AG08395 (cell line): ENCODE measurements around the gene EXOC4.
A peak's percentile ranks its signal among the peaks of the same experiment; 100 is the strongest.
"Not testable (repeated sequence)": the region's sequence is repeated elsewhere in the genome, so short reads cannot be mapped to it uniquely, and the experiment has no call there.

Source experiments
- DNase-seq: peaks from one replicate; pipeline ENCODE4 v3.0.0; 2012; ENCODE audit warnings: mixed read lengths, low spot score

The EXOC4 gene

DNA sequence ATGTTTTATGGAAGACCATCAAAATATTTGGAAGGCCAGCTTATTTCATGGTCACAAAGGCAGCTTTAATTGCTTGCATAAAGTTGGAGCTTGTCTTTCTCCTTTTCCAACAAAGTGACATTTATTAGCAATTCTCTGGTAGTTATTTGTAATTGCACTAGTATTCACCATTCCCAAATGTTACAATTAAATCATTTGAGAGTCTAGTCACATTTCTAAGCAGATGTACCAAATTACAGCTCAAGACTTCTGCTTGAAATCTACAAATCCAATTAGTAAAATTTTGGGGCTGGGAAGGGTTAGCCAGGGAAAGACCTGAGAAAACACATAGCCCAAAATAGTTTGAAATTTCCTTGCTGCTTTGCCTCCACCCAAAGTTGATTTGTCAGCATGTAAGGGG lies 498.2 kb downstream of the EXOC4 start:
- no peak for DNase-seq

DNA sequence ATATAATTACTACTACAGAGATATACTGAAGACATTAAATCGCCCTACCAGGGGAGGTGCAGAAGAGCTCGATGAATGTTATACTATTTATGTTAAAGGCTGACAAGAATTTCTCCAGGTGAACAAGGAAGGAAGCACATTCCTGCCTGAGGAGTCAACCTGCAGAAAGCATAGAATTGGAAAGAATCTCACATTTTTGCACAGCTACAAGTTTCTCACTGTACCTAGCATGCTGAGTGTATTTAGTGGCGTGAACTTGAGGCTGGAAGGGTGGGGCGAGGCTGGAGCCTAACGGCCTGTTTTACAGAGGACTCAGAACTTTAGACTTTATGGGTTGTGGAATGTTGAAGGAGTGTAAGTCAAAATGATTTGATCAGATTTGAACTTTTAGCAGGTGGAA lies 500.6 kb downstream of the EXOC4 start:
- DNase-seq: no peak

DNA sequence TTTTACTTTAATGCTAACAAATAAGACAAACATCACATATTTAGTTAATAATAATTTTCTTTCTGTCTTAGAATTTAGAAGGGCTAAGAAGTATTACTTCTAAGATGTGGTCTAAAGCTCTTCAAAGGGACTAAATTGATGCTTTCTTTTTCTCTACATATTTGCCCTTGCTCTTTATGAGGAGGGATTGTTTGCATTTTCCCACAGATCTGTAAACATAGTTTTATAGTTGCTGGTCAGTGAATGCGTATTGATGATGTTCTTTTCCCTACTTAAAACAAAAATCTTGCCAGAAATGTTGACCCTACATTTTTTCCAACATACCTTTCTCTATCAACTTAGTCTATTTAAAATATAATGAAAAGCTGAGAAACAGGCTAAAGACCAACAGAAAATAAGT lies 501.8 kb downstream of the EXOC4 start:
- no peak for DNase-seq

DNA sequence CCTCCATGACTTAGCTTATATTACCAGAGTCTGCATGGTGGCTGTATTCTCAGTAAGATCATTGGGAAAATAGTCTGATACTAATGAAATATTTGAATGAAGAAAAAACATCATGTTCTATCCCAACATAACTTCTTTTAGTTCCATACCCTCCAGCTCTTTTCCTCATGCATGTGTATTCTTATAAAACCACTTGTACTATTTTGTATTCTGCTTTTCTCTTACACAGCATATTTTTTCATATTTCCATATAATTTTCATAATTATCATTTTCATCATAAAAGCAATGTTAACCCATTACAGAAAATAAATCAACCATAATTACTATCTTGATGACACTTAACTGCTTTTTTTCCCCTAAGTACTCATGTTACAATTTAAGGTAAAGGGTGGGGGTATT lies 503.0 kb downstream of the EXOC4 start:
- no peak for DNase-seq

DNA sequence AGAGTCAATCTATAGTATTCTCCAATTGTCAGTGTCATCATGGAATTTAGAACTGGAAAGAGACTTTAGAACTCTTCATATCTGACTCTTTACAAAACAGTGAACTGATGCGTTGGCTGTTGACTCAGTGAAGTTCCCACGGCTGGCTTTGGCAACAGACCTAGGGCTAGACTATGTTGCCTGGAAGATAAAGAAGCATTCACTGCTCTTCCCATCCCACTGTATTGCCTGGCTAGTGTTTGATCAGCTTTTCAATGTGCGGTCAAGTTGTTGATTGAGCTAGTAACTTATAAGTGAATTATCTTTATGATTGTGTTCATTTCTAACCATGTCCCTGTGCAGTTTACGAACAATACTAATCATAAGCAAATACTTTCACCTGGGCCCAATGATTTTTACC lies 508.6 kb downstream of the EXOC4 start:
- no peak for DNase-seq

DNA sequence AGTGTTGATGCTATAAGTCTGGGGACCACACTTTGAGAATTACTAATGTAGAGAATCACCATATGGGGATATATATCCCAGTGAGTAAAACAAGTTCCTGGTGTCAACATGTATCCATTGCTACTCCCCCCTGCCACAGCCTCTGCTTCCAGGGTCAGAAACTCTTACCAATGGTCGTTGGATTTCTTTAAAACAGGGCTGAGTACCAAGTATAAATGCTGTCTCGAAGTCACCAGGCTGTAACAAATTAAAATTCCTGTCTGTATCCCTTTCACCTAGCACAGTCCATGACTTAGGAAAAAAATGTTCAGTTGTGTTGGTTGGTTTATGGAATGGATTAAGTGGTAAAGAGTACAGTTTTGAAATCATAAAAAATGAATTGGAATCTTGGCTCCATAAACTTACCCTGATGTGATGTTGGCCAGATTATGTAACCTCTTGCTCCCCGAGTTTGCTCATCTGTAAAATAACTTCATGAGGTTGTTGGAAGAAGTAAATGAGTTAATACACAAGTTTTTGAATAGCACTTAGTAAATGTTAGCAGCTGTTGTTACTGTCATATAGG lies 510.3 kb downstream of the EXOC4 start:
- DNase-seq: peak; percentile 11

DNA sequence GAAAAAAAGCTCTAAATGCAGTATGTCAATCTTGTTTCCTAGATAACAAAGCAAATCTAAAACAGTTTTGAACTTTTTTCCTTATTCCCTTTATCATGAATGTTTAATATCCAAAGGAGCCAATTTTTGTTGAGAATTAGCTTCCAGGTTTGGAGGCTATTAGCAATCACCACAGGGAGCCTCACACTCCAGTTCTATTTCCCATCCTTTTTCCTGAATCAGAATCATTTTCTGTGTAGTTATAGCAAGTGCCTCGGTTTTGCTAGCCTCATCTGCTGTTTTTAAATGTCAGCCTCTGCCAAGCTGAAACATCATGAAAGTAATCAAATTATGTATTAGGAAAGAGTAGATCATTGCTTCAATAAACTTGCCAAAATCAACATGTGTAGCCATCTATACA lies 516.8 kb downstream of the EXOC4 start:
- no peak for DNase-seq

DNA sequence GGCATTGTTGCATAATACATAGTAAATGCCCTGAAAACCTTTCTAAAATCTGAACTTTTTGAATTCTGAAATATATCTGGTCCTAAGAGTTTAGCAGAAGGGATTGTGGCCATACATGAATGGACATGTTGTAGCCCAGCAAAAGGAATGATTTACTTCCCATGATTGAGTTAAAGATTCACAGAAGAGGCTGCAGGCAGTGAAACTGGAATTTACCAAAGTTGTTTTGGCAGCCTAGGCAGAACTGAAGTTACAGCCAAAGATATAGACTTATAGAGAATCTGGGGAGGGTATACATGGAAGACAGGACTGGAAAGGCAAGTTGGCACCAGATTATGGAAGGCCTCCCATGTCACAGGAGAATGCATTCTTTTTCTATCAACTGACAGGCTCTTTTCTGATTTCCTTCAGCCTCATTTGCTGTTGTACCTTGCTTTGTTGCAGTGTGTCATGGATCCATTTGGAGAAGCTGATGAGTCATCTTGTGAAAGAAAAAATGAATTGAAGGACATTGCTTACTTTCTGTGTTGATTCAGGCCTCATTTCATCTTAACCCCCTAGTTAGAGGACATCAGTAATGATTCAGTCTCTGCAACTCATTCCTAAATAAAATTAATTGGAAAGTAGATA lies 518.1 kb downstream of the EXOC4 start:
- peak; percentile 11 for DNase-seq

DNA sequence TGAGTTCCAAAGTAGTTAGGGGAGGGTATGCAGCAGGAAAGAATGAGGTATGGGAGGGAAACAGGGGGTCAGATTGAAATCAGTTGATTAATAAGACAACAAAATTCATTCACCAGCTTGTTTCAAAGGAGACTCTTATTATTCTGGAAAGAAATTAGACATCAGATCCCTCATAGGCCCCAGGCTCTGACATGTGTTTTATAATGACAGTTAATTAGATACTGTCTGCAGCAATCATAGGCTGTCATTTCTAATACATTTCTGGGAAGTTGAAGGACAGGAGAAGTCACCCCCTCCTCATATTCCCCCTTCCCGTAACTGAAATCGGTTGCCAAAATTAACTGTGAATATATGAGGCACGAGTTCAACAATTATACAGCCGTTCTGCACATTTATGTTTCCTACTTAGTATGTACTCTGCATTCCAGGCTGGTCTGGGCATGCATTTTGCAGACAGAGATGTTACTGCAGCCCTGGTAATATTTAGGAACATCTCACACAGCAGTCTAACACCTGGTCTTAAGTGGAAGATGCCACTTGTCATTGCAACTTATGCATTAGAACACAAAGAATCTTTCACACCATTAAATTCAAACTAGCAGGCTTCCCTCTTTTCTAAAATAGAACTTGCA lies 519.0 kb downstream of the EXOC4 start:
- DNase-seq: no peak

DNA sequence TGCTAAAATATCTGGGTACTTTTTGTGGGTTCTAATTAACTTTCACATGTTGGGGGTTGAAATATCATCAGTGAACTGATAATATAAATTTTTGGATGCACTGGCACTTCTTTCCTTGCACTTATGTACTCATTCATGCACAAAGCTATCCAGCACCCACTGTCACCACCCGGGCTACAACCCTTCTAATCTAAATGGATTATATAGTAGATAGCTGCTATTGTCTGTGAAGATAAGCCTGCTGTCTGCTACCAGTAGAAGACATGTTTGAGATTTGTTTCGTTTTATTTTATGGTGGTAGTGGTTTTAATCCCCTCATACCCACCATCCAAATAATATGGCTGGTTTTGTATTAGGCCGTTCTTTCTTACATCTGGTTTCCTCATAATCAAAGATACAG lies 520.7 kb downstream of the EXOC4 start:
- no peak for DNase-seq

DNA sequence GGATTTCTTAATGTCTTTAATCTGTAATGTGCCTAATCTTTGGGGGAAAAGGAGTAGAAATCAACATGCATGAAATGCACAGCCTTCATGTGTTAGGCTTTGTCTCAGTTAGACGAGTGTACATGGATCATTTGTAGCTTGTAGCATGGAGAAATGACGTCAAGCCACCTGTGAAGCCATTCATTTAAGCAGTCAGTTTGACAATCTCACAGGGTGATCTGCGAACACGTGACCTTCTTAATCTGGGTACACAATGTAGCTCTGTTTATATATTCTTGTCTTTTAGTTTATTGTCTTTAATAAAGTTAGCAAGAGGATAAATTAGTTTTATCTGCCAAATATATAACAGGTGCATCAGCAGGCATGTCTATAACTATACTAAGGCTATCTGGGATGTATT lies 522.3 kb downstream of the EXOC4 start:
- no peak for DNase-seq

DNA sequence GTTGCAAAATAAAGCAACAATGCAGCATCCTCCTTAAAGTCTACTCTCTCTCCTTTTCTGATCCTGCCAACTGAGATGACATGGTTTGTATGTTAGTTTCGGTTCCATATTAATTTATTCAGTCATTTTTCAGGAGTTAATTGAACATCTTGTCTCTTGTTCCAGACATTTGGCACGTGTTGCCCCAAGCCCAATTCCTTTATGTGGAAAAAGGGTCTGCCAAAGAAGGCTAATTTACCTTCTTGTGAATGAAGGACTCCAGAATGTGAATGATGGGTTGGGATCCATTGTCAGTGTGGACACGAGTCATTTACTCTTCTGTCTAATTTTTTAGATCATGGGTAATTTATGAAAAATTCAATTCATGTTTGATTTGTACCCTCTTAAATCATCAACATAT lies 523.4 kb downstream of the EXOC4 start:
- no peak for DNase-seq

DNA sequence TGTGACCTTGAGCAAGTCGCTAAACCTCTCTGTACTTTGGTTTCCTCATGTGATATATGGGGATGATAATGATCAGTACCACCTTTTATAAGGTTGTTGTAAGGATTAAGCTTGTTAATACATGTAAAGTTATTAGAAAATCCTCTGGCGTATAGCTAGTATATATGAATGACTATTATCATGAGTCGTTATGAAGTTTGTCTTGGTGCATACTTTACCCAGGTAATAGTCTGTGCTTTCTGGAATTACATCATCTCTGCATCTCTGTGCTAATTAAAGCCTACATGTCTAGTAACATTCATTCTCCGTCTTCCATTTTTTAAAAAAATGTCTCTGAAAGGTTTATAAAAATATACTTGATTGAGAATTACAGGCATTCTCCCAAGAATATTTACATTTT lies 524.8 kb downstream of the EXOC4 start:
- no peak for DNase-seq

DNA sequence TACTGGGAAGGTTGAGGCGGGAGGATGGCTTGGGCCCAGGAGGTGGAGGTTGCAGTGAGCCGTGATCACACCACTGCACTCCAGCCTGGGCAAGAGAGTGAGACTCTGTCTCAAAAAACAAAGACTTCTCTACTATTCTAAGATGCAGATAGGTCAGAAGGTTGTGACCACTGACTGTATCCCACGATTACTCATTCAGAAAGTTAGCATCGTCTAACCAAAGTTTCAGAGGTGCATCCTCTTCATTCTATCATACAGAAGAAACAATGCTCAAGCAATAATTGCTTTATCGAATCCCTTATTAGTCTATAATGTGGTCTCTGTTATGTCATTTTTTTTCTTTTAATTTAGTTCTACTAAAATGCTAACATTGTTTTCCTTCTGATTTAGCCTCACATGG lies 525.6 kb downstream of the EXOC4 start:
- DNase-seq: no peak

DNA sequence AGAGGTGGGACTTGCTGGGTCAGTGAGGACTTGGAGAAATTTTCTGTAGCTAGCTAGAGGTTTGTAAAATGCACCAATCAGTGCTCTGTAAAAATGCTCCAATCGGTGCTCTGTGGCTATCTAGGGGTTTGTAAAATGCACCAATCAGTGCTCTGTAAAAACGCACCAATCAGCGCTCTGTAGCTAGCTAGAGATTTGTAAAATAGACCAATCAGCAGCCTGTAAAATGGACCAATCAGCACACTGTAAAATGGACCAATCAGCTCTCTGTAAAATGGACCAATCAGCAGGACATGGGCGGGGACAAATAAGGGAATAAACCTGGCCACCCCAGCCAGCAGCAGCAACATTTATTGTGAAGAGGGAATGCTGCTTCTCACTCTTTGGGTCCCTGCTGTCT lies 526.7 kb downstream of the EXOC4 start:
- DNase-seq: not testable (repeated sequence)

DNA sequence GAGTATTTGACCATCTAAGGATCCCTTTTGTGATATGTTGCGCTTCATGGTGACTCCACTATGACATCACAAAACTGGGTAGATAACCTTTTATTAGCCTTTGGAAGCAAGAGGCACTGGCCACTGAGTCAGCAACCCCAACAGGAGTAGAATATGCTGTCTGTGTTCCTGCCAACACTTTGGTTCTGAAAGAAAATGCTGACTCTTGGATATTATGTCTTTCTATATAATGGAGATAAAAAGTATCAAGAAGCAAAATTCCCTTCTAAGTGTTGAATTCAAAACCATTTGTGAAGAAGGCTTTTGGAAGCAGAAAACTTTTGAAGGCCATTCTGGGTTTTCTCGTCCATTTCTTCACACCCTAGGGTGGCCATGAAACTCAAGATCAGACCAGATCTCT lies 528.0 kb downstream of the EXOC4 start:
- DNase-seq: no peak

DNA sequence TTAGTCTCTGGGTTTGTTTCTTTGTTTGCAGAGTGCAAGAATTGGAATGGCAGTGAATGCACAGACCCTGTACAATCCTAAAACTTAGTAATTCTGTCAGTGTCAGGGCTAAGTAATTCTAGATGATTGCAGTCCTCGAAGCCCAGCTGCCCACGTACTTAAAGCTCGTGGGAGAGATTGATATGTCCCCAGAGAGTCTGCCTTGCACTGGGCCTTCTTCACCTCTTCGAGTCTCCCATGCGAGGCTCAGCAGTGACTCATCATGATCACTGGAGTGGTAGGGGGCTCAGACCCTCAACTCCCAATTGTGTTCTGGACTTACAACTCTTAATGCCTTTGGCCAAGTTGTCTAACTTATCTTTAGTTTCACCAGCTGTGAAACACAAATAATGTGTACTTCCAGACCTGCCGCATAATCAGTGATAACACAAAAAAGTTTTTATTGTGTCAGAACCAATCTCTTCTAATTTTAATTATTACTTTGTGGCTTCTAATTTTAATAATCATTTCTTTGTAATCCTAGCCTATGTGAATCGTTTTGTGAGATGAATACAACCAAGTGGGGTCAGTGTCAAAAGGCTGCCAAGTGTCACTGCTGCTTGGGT lies 528.7 kb downstream of the EXOC4 start:
- no peak for DNase-seq

DNA sequence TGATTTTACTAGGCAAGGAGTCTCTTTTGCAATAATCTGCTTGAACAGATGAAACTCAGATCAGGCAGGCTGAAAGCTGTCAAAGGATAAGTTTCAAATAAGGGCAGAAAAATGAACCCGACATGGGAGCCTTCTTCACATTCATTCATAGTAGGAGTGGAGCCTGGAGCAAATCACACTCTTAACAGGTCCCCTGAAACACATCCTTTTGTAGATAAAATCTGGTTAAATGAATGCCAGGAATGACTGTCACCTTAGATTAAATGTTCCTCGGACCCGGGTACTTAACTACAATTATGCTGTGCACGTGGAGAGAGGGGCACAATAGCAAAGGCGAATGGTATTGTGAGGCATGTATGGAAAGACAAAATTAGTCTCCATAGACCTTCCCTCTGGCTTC lies 529.6 kb downstream of the EXOC4 start:
- DNase-seq: no peak

DNA sequence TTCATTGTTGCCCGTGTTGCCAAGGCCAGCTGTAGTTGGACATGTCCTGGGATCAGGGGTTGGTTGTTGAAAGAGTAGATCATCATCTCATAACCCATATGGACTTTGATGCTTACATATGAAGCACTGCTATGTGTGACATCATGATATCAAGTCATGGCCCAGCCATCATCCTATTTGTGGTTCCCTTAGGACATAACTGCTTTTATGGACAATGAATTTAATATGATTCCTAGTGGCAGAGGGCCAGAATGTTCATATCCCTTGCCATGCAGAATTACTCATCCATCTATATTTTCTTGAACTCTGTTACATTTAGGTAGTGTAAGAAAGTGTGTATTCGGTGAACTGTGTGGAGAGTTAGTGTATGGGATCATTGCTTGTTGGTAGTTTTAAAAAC lies 530.4 kb downstream of the EXOC4 start:
- DNase-seq: no peak

DNA sequence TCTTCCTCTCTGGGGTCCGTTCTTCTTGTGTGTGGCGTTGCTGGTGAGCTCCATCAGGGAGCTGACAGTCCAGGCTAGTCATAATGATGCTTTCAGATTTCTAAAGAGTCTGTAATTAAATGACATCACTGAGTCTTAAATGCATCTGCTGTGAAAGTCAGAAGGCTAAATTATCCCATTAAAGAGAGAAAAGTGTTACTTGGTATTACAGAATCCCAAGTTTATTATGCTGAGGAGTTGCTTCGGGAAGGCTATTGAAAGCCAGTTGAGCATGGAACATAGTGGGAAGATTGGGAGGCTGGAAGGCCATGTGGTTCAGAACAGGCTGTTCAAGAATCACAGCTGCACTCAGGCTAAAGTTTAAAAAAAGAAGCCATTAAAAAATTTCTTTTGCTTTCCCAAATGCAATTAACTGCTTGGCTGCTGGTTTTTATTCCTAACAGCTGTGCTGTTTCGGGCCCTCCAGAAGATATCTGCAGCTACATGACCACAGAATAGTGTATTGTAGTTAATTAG lies 531.7 kb downstream of the EXOC4 start:
- no peak for DNase-seq

DNA sequence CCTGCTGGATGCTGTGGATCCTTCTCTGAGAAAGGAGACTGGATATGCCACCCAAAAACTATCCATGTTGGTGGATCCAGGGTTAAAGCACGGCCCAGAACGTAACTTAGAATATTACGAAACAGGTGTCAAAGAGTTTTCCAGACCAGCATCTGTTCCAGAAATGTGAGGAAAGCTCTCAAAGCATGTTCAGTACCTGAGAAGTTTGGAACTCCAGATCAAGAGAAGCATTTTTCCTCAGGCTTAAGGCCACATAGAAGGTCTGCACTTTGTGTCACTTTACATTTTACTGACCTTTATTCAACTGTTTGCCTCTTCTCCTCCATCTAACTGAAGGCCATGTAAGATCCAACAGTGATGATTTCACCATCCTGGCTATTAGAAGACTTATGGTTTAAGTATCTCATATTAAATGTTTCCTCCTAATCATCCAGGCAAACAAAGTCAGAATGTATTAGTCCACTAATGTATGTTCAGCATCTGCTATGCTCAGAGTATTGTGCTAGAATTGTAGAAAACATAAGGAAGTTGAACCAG lies 533.6 kb downstream of the EXOC4 start:
- no peak for DNase-seq

DNA sequence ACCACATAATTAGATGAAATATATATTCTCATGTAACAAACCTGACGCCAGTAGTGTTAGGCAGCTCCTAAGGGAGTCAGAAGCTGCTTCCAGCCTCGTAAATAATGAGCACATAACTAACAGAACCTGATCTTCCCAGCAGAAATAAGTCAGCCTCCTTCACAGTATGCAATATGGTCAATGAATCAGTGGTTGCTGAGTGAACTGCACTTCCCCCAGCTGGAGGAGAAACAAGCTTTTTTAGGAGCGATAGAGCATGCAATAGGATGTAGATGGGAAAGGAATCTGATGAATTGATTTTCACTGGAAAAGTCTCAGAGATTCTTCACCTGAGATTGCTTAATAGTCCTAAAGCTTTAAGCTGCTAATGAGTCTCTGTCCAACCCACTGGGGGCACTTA lies 537.1 kb downstream of the EXOC4 start:
- DNase-seq: no peak

DNA sequence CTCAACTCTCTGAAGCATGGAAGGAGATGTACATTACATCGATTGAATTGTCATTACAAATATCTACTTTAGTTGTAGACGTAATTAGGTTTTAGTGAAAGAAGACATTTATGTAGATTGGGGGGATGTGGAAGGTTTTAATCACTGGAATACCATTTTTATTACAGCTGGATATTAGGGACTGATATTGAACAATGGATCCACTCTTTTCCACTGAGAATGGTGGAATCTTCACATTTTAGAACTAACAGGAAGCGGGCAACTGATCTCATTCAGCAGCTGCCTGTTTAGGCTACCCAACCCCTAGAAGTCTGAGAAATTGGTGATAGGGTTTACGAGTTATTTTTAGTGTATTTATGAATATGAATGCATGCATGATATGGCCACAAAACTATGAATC lies 538.0 kb downstream of the EXOC4 start:
- no peak for DNase-seq
